ENCODE results near the gene WDR1. TPM values are rescaled to one million over a fixed set of nuclear protein-coding genes. Genes with fewer than 3 reads are reported as not detected.

WDR1 gene
- polyA plus RNA-seq, 2 of the 4 experiments (the other 2 are of a cell fraction) = 251 to 326 TPM

DNA sequence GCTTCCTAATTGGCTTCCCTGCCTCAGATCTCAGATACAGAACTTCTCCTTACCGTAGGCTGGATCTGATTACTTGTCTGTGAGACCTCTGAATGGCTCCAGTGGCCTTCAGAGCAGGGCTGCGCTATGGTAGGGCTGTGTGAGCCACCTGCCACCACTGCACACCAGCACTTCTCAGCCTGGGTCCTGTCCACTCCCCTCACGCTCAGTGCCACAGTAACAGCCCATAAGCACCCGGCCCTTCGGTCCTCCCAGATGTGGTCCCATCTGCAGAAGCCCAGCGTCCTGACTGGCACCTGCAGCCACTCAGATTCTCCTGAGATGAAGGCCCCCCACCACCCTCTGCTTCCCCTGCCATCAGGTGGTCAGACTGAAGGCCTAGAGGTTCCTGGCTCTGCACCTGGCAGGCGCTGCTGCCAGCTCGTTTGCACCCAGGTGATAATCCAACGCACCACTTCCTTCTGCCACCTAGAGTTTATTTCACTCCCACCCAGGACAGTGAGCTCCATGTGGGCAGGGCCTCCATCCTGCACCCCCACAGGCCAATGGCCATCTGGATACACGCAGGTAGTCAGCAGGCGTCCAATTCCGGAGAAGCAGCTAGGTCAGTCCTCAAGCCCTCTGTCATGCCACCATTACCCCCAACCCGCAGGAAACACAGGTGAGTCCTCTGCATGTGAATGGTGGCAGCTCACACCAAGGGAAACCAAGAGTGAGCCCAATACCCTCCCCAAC lies 5.4 kb downstream of the WDR1 start:
- Histone ChIP-seq H3K4me2 (no peak overlapping the region), H3K27ac (no peak overlapping the region), H3K9me3 (no peaks in the 10 kb centered on the region), H3K4me3 (no peak overlapping the region), H3K4me1 (peaks cover 48% of the 10 kb centered on the region)
- no peak for TF ChIP-seq CEBPB (IDR thresholded peaks at IDR 0.05)
- TF ChIP-seq TFCP2L1 (CRISPR knock-in tag; IDR thresholded peaks at IDR 0.05) = no peak
- no peak for TF ChIP-seq RFX5 (IDR thresholded peaks at IDR 0.05)
- no peak for TF ChIP-seq EHMT2 (IDR thresholded peaks at IDR 0.05; ENCODE audit: low read depth)
- TF ChIP-seq GATA3 (IDR thresholded peaks at IDR 0.05; ENCODE audit: borderline replicate concordance) = no peak
- TF ChIP-seq, protein P1, sequence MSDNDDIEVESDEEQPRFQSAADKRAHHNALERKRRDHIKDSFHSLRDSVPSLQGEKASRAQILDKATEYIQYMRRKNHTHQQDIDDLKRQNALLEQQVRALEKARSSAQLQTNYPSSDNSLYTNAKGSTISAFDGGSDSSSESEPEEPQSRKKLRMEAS (IDR thresholded peaks at IDR 0.05) = no peak
- no peak for TF ChIP-seq NR3C1 (IDR thresholded peaks at IDR 0.05)
- DNase-seq (ENCODE audit: low read depth in 1 of 2, low spot score in 1 of 2) (no peak), FAIRE-seq (no peak), ATAC-seq (no peak)
- ChIA-PET POLR2A (no interaction called here), CTCF (no interaction called here)
- WGBS (ENCODE audit: missing lambda C conversion rate) = 94% methylated on average over 5 of the region's 13 CpGs

DNA sequence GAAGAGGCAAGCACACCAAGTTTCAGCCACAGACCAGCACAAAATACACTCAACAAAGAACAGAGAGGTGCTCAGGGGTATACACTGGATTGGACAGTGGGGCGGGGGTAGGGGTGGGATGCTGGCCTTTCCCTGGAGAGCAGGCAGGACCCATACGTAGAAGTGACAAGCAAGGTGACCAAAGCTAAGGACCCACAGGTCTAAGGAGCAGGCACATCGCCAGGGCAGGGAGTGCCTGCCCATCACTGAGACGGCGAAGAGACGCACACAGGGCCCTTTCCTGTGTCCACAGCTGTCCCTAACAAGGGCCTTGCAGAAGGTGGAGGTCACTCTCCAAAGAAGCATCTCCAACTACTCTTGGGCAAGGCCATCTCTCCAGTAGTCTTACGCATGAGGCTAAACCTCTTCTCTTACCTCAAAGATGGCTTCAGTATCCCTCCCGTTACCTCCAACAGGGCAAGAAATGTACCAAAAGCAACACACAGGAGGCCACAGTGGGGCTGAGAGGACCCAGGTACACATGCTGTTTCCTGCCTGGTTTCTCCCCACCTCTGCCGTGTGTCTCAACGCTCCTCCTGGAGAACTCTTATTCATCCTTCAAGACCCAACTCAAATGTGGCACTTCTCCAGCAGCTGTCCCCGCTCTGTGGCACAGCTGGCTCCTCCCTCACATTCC lies 6.5 kb downstream of the WDR1 start:
- FAIRE-seq = no peak

DNA sequence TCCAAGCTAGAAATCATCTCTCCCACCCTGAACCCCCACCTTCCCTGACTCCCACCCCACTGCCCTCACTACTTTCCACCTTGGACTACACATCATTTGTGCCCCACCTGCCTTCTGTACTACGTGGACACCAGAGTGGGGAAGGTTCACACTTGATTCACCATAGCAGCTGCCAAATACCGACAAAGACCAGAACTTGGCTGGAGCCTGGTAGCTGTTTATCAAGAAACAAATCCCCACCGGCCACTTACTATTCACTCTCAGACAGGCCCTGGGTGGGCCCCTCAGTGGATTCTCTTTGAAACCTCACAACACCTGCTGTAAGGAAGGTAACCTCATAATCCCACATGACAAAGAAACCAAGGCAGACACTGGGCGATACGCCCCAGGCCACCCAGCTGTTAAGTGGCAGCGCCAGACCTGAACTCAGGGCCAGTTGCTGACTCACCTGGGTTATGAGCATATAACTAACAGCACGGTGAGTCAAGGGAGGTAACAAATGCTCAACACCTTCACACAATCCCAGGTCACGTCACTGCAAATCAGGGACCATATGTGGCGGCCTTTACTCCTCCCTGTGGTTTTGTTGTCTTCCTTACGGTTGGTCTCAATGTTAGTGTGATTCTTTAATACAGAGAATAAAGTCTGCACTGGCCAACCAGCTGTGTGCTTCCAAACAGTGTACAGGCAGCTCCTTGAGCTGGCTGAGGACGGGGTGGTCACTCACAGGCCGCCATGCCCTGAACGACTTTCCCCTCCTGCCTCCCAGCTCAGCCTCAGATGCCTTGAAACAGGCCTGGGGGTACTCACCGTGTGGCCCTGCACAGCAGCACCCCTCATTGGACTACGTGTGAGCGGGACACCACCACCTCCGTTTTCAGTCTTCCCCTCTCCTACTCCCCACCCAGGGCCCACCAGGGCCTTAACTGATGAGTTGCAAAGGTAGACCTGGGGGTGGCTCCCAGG lies 7.5 kb downstream of the WDR1 start:
- Histone ChIP-seq H3K9me3 (no peaks in the 10 kb centered on the region), H3K4me3 (no peak overlapping the region), H3K27ac (no peak overlapping the region), H3K4me2 (no peak overlapping the region), H3K4me1 (peaks cover 52% of the 10 kb centered on the region)
- no peak for ATAC-seq
- CTCF ChIA-PET = no interaction called here
- WGBS (ENCODE audit: missing lambda C conversion rate) = 86% methylated on average over 15 of the region's 17 CpGs
- no peak for FAIRE-seq
- TF ChIP-seq, protein P2, sequence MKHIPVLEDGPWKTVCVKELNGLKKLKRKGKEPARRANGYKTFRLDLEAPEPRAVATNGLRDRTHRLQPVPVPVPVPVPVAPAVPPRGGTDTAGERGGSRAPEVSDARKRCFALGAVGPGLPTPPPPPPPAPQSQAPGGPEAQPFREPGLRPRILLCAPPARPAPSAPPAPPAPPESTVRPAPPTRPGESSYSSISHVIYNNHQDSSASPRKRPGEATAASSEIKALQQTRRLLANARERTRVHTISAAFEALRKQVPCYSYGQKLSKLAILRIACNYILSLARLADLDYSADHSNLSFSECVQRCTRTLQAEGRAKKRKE (CRISPR knock-in tag; IDR thresholded peaks at IDR 0.05; ENCODE audit: low read depth) = no peak
- TF ChIP-seq JUNB (IDR thresholded peaks at IDR 0.05) (no peak), PHF8 (IDR thresholded peaks at IDR 0.05; ENCODE audit: borderline replicate concordance, low read depth) (no peak), NFE2L2 (conservative IDR thresholded peaks at IDR 0.05; ENCODE audit: low read length) (no peak)
- TF ChIP-seq, protein P3, sequence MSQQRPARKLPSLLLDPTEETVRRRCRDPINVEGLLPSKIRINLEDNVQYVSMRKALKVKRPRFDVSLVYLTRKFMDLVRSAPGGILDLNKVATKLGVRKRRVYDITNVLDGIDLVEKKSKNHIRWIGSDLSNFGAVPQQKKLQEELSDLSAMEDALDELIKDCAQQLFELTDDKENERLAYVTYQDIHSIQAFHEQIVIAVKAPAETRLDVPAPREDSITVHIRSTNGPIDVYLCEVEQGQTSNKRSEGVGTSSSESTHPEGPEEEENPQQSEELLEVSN (IDR thresholded peaks at IDR 0.05; ENCODE audit: borderline replicate concordance, low read depth) = no peak
- POLR2A ChIA-PET = interaction anchor here (2.5 kb wide), 1 partner anchor 8 kb away, joined by 29 read pairs; the partner anchor contains the start of gene WDR1
- no peak for DNase-seq (ENCODE audit: low read depth in 1 of 2, low spot score in 1 of 2)

More for the DNA sequence above, 6.5 kb downstream of the WDR1 start:
- Histone ChIP-seq H3K27ac (no peak overlapping the region), H3K9me3 (no peaks in the 10 kb centered on the region), H3K4me2 (no peak overlapping the region), H3K4me3 (no peak overlapping the region), H3K4me1 (peaks cover 56% of the 10 kb centered on the region)
- no peak for ATAC-seq
- no peak for DNase-seq (ENCODE audit: low read depth in 1 of 2, low spot score in 1 of 2)
- WGBS (ENCODE audit: missing lambda C conversion rate) = 97% methylated on average over 9 of the region's 11 CpGs
- TF ChIP-seq ZSCAN20 (CRISPR knock-in tag; IDR thresholded peaks at IDR 0.05) (no peak), POLR2AphosphoS2 (conservative IDR thresholded peaks at IDR 0.05; ENCODE audit: low read length) (0 out of 2 replicates have a peak, but pooled peaks have one; percentile 3)
- ChIA-PET POLR2A (no interaction called here), CTCF (no interaction called here)

DNA sequence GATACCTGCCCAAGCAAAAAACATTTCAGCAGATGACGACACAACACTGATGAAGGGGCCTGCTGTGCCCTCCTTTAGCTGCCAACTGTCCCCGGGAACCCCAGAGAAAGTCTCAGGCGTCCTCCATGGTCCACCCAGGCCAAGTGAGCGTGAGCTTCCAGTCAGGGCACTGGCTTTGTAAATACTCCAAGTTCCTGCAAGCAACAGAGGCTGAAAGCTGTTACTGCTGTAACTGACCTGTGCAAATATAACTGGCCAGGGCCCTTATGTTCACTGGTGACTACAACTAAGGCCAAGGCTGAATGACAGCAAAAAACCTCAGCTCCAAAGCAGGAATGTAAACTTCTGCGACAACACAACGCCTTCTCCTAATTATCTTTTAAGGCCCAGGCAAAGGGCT lies 8.2 kb downstream of the WDR1 start:
- ChIA-PET CTCF (no interaction called here), POLR2A (interaction anchor here (2.5 kb wide), 1 partner anchor 9 kb away, joined by 29 read pairs; the partner anchor contains the start of gene WDR1)
- H3K27ac ChIP-seq = no peak overlapping the region
- DNase-seq (ENCODE audit: low read depth in 1 of 2, low spot score in 1 of 2) (no peak), ATAC-seq (no peak), FAIRE-seq (no peak)
- TF ChIP-seq CEBPB (IDR thresholded peaks at IDR 0.05) (no peak), POLR2AphosphoS2 (conservative IDR thresholded peaks at IDR 0.05; ENCODE audit: low read length) (no peak), TFCP2L1 (CRISPR knock-in tag; IDR thresholded peaks at IDR 0.05) (no peak), SMC3 (IDR thresholded peaks at IDR 0.05) (no peak), NPAS2 (CRISPR knock-in tag; IDR thresholded peaks at IDR 0.05; ENCODE audit: borderline replicate concordance) (no peak), MAZ (IDR thresholded peaks at IDR 0.05; ENCODE audit: borderline replicate concordance, low read depth, low read length) (no peak), KDM5A (IDR thresholded peaks at IDR 0.05) (no peak)
- TF ChIP-seq, protein P4, sequence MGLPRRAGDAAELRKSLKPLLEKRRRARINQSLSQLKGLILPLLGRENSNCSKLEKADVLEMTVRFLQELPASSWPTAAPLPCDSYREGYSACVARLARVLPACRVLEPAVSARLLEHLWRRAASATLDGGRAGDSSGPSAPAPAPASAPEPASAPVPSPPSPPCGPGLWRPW (IDR thresholded peaks at IDR 0.05) = no peak
- TF ChIP-seq, protein P5, sequence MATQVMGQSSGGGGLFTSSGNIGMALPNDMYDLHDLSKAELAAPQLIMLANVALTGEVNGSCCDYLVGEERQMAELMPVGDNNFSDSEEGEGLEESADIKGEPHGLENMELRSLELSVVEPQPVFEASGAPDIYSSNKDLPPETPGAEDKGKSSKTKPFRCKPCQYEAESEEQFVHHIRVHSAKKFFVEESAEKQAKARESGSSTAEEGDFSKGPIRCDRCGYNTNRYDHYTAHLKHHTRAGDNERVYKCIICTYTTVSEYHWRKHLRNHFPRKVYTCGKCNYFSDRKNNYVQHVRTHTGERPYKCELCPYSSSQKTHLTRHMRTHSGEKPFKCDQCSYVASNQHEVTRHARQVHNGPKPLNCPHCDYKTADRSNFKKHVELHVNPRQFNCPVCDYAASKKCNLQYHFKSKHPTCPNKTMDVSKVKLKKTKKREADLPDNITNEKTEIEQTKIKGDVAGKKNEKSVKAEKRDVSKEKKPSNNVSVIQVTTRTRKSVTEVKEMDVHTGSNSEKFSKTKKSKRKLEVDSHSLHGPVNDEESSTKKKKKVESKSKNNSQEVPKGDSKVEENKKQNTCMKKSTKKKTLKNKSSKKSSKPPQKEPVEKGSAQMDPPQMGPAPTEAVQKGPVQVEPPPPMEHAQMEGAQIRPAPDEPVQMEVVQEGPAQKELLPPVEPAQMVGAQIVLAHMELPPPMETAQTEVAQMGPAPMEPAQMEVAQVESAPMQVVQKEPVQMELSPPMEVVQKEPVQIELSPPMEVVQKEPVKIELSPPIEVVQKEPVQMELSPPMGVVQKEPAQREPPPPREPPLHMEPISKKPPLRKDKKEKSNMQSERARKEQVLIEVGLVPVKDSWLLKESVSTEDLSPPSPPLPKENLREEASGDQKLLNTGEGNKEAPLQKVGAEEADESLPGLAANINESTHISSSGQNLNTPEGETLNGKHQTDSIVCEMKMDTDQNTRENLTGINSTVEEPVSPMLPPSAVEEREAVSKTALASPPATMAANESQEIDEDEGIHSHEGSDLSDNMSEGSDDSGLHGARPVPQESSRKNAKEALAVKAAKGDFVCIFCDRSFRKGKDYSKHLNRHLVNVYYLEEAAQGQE (IDR thresholded peaks at IDR 0.05) = no peak
- TF ChIP-seq, protein P1 (IDR thresholded peaks at IDR 0.05) = no peak
- WGBS (ENCODE audit: missing lambda C conversion rate) = 96% methylated on average over 5 of the region's 6 CpGs
- H3K4me2 ChIP-seq = no peak overlapping the region
- H3K4me3 ChIP-seq = no peak overlapping the region
- no peaks in the 10 kb centered on the region for H3K9me3 ChIP-seq
- peaks cover 50% of the 10 kb centered on the region for H3K4me1 ChIP-seq
